Stimulated activated CD8-positive, alpha-beta memory T cell treated with anti-CD3 and anti-CD28 coated beads, Interleukin-4, amount 100 ng/mL, for 4 hours (primary cell): ENCODE results near the gene RAPGEF3.

Experiments used
- DNase-seq, 2 donors: peaks; one replicate each; pipeline ENCODE4 v3.0.0-alpha.2; 2020; ENCODE audit warnings: low read depth in 2 of 2, low spot score in 1 of 2

Gene RAPGEF3

DNA sequence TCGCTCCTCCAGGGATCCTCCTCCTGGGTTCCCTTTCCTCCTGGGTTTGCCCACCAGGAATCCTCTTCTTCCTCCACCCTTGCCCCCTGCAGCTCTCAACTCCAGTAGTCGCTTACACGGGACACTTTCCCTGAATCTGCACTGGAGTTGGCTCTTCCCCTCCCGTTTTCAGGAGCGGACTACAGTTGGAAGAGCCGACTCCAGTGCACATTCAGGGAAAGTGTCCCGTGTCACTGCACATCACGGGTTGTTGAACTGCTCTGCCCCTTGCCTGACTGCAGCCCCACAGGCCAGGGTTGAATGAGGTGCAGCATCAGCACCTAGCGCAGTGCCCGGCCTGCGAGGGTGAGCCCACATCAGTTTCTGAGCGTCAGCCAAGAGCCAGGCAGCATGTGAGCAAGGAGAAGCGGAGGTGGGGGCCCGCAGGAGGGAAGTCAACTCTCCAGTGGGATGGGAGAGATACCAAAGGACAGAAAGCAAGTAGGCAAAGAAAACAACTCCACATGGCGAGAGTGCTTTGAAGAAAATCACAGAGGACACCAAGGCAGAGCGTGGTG is 13.1 kb downstream of the RAPGEF3 start:
- DNase-seq, result no peak

DNA sequence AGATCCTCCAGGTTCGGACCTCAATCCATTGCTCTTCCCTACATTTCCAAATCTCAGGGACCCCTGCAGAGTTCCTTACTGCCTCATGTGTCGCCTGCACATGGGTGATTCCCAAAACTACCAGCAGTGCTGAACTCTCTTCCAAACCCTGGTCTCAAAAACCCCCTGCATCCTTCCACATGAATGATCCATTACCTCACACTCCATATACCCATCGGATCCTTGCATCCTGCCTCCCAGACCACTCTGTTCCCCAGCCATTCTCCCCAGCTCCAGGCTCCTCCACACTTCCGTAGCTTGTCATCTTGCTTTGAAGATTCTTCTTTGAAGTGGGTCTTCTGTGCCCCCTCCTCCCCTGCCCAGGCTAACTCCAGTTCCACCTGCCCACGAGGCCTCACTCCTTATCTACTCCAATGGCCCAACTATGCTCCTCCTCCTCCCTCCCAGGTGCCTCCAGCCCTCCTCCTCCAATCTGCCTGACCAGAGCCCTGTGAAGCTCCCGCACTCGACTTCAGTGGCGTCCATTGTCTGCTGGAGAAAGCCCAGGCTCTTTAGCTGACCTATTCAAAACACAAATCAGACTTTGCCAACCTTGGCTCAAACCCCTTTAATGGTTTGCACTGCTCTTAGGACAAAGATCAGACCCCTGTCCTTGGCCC is 13.8 kb downstream of the RAPGEF3 start:
- no peak for DNase-seq

DNA sequence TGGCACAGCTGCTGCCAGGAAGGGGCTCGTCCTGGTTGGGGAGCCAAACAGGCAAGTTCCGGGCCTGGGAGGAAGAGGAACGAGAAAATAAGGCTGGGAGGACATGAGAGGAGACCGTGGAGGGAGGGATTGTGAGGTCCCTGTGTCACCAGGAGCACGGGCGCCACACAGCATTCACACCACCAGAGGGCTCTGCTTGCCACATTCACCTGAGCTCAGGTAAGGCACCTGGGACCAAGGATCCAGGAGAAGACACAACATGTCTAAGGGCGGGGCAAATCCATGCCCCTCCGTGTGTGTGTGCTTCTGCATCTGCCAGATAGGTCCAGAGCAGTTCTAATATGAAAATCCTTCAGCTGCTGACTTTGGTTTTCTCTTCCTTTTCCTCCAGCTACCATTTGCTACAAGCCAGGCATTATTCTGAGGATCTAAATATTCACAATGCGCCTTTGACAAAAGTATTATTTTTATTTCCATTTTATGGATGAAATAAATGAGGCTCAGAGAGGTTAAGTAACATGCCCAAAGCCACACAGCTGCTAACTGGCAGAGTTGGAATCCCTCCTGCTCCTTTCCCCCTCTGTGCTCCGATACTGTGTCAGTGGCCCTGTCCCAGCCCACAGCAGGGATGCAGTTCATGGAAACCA is 14.6 kb downstream of the RAPGEF3 start:
- DNase-seq, result peak; percentile 24 to 35

GRCh38 chr12:47743311-47743860 is 15.3 kb downstream of the RAPGEF3 start:
- no peak for DNase-seq

DNA sequence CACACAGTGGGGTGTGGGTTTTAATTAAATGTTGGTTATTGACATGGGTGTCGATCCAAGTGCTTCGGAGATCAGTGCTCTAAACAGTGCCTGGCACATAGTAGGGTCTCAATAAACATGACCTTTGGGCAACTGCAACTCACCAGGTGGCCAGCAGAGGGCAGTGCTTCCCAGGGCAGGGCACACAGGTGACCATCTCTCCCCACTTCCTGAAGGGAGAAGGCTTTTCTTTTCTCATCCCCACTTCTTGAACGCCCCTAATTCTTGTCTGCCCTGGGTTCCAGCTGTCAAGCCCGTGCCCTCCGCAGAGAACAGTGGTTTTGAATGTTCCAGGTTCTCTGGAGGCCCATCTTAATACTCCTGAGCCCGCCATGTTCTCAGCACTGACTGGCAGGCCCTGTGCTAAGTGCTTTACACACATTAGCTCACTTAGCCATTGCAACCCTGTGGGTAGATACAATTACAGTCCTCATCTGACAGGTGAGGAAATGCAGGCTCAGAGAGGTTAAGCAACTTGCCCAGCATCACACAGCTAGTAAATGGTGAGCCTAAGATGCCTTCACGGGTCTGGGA is 16.3 kb downstream of the RAPGEF3 start:
- peak; percentile 40 to 68 for DNase-seq

GRCh38 chr12:47741340-47741703 is 17.4 kb downstream of the RAPGEF3 start:
- peak; percentile 28 to 32 for DNase-seq

DNA sequence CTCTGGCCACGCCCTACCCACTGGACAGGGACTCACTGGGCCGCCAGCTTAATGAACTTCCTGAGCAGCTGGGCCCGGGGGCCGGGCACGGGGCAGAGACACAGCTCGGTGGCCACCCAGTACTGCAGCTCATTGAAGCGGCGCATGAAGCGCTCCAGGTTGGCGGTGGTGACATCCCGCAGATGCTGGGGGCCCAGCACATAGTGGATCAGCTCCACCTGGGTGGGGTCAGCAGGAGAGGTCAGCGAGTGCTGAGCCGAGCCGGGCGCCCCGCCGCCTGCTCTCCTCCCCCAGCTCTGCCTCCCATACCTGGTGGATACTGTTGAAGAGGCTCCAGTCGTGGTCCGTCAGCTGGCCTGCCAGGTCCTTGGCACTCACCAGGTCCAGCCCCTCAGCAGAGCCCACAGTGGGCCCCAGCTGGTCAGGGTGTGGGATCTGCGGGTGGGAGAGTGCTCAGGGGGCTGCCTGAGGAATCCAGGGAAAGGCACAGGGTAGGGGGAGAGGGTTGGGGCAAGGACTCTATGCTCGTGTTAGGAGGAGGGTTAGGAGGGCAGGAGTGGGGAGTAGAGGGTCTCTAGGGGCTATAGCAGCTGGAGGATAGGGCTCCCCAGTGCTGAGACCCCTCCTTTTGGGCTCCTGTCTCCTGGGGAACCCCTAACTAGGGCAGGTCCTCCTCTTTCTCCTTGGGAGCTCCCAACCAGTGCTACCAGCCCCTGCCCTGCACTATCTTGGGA is 17.9 kb downstream of the RAPGEF3 start:
- no peak for DNase-seq

- no peak for DNase-seq
These were observed 18.7 kb downstream of the RAPGEF3 start for GRCh38 chr12:47739979-47740378.

DNA sequence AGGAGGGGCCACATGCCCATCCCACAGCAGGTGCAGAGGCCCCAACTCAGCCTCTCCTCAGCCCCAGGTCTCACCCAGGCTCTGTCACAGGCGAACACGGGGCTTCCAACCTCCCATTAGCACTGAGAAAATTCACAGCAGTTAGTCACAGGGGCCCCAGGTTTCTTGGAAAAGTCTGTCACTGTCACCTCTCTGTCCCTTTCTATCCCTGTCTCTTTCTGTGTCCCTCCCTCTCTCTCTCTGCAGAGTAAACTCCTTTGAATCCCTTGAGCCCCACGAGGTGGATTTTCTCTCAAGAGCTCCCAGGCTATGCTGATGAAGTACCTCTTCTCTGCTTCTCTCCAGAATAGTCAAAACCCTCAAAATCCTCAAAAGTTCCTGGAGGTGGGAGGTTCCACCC is 19.4 kb downstream of the RAPGEF3 start:
- DNase-seq, result no peak

GRCh38 chr12:47737936-47738594 is 20.6 kb downstream of the RAPGEF3 start:
- DNase-seq, result no peak

- DNase-seq, result no peak
These were observed 21.6 kb downstream of the RAPGEF3 start for GRCh38 chr12:47736877-47737676.

DNA sequence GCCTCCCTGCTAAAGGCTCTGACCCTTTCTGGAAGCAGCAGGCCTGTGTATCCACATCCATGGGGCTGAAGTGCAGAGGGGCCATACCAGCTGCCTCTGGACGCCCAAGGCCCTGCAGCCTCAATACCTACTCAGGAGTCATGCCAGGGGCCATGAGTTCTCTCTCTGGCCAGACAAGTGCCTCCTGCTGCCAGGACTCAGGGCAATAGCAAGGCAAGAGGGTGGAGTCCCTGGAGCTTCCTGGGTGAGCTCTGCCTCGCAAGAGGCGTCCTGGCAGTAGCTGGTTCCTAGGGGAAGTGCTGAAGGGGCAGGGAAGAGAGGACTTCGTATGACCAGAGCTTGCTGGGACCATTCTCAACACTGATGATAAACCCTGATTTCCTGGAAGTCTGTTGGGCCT is 22.5 kb downstream of the RAPGEF3 start:
- no peak for DNase-seq

DNA sequence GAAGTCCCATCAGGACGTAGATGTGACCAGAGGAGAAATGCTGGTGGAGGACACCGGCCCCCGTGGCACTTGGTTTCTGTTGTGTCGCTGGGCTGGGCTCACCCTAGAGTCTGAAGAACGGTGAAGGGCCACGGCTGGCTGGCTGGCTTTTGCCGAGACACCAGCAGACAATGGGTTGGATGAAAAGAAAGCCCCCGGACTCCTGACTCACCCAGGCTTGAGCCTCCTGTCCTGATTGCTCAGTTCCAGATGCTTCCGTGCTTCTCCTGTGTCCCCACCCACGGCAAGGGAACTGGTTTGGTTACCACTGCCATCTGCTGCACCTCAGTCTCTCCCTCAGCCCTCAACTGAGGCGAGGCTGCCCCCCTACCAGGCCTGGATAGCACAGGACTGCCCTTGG is 23.0 kb downstream of the RAPGEF3 start:
- no peak for DNase-seq

GRCh38 chr12:47734725-47735480 is 23.8 kb downstream of the RAPGEF3 start:
- no peak for DNase-seq

DNA sequence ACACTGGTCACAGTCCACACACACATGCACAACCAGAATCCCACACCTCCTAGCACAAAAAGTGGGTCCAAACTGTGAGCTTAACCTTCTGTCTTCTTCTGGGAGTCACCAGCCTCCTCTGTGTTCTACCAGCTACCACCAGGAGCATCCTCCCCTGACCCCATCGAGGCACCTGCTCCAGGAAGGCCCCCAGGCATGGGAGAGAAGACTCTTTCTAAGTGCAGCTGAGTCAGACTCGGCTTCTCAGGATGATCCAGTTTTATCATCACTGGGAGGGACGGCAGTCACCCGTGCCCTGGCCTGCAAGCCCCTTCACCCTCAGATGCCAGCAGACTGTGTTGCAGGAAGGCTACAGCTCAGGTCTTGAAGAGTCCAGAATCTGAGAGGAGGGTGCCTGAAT is 25.5 kb downstream of the RAPGEF3 start:
- no peak for DNase-seq

DNA sequence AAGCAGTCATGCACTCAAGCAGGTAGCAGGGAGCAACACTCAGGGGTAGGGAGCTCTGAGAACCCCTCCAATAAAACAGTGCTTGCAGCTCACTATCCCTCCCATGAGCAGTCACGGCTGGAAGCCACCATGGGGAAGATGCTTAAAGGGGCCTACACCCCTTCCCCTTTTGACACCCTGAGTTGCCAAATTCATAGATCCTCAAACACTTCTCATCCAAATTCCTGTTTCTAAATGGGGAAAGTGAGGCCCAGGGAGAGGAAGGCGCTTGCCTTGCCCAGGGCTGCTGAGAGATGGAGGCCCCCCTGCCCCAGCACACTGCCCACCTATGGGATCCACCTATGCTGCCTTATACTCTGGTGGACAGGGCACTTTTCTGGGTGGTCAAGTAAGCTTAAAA is 26.2 kb downstream of the RAPGEF3 start:
- no peak for DNase-seq

GRCh38 chr12:47731723-47732122 is 27.0 kb downstream of the RAPGEF3 start:
- DNase-seq, result no peak

GRCh38 chr12:47730341-47730744 is 28.3 kb downstream of the RAPGEF3 start:
- DNase-seq, result no peak

DNA sequence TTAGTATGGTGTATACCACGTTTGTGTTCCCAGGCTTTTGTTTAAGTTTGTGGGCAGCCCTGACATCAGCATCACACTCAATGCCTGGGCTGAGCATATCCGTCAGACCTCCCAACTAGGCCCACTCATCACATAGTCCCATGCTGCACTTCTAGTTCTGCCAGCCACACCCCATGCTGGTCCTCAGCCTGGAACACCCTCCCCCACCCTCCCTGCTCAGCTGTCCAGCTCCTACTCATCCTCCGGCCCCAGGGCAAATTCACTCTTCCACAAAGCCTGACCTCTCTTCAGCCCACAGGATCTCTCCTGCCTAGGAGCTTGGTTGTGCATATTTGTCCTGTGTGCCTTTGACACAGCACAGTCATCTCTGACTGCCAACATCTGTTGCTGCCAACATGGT is 29.4 kb downstream of the RAPGEF3 start:
- DNase-seq, result no peak
